Hypothalamus (tissue), 51 donors: Measurements from ENCODE around the gene GALNT9.

ENCODE experiments used
- DNase-seq, 51 donors: peaks; one replicate each; lab custom pipeline; 2025; lab: John Stamatoyannopoulos, UW

GALNT9 gene

DNA sequence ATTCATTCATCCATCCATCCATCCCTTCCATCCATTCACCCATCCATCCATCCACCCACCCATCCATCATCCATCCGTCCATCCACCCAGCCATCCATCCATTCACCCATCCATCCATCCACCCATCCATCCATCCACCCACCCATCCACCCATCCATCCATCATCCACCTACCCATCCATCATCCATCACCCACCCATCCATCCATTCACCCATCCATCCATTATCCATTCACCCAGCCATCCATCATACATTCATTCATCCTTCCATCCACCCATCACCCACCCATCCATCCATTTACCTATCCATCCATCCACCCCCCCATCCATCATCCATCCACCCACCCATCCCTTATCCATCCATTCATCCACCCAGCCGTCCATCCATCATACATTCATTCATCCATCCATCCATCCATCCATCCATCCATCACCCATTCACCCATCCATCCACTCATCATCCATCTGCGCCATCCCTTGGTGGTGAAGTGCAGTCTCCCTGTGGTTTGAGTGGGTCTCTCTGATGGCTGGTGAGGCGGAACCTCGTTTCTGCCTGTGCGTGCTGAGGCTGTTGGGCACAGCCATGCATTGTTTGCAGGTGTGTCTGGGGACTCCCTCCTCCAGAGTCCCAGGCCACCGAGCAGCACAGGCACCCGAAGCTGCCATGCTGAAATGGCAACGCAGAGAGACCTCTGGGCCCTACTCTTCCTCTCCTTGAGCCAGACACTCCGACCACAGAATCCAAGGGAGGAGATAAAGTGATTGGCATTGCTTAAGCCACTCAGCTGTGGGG, 162.4 kb downstream of the GALNT9 start:
- DNase-seq = no peak

DNA sequence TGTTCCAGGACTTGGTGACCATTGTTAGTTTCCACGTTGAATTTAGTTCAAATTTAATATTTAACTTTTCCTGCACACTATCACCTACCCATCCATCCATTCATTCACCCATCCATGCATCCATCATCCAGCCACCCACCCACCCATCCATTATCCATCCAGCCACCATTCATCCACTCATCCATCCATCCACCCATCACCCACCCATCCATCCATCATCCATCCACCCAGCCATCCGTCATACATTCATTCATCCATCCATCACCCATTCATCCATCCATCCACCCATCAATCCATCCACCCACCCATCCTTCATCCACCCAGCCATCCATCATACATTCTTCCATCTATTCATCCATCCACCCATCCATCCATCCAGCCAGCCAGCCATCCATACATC, 163.3 kb downstream of the GALNT9 start:
- no peak for DNase-seq

DNA sequence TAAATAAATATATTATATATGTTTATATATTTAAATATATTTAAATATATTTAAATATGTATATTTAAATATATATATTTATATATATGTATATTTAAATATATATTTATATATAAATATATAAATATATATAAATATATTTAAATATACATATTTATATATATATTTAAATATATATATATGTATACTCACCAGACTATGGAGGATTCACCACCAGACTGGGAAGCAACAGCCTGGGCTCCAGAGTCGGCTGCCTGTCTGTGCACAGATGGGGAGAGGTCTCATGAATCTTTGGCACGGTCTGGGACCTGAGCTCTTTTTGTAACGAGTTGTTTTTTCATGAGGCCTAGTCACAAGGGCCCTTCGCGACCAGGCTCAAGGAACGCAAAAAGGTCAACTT, 163.8 kb downstream of the GALNT9 start:
- no peak for DNase-seq

DNA sequence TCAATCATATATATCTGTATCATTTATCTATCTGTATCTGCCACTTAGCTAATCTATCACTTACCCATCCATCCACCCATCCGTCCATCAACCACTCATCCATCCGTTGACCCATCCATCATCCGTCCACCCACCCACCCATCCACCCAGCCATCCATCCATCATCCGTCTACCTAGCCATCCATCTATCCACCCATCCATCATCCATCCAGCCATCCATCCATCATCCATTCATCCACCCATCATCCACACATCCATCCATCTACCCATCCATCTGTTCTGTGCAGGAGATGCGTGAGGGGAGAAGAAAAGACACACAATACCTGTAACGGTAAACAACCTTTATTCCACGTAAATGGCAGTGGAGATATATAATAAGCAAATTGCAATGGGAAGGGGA, 165.0 kb downstream of the GALNT9 start:
- DNase-seq = no peak

DNA sequence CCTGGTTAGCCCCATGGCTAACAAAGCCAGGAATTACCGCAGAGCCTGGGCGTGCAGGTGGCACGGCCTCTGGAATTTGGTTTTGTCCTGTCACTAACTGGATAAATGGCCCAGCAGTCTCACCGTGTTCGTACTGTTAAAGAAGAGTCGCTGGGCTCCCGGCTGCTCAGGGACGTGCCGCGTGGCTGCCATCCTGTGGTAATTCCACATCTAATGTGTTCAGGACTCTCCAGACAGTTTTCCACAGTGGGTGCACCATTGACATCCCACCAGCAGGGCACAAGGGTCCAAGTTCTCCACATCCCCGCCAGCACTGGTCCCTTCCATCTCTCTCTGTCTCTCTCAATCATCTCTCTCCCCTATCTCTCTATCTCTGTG, 165.5 kb downstream of the GALNT9 start:
- DNase-seq = no peak

DNA sequence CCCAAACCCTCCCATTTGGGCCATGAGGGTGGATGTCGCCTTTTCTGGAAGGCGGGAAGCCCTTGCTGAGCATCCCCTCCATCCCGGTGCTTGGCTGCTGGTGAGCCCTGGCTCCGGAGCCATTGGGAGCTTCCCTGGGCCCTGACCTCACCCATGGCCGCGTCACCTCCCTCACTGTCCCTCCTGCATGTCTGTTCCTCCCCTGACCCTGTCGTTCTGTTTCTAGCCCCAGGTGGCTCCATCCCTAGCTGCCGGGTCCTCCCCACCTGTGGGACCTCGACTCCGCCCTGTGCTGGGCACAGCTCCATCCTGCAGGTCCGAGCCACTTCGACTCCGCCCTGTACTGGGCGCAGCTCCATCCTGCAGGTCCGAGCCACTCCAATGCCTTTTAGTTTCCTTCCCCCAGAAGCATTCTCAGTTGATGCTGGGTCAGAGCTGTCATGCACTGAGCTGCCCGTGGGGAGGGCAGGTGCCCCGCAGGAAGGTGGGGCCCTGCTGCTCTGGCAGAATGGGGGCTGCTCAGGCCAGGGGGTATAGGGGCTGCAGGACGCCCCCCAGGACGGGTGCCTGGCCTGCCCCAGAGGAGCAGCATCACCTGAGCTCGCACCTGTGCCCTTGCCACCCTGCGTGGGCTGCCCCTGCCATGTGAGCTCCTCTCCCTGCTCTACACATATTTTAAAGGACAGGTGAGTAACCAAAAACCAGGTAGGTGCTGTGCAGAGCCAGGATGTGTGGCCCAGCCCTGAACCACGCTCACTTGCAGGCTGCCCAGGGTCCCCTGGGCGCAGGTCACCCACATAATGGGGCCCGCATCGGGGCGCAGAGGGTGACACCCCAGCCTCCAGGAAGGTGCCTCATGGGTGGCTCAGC, 166.1 kb downstream of the GALNT9 start:
- DNase-seq = no peak

- DNase-seq = peak in 27 of 51 donors; percentile 9 to 47 (median 24)
Measured at GRCh38 chr12:132162508-132163031, 166.8 kb downstream of the GALNT9 start.

DNA sequence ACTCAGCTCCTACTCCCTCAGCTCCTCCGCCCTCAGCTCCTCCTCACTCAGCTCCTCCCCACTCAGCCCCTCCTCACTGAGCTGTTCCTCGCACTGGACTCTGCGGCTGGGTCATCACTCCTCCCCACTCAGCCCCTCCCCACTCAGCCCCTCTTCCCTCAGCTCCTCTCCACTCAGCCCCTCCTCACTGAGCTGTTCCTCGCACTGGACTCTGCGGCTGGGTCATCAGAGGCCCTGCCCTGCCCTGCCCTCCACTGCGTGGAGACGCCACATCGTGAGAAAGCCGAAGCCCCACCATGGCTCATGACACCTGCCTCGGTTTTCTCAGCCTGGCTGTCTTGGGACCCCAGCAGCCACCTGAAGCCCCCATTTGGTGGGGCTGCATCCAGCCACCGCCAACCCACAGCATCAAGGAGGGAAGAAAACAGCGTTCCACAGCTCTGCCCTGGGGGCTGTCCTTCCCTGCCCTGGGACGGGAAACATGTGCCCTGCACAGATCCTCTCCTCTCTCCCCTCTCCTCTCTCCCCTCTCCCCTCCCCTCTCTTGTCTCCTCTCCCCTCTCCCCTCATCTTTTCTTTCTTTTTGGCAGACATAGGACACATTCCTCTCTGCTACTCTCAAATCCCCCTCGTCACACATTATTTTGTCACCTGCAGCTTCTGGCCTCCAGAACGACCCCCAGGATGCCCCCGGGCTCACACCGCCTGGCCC, 167.4 kb downstream of the GALNT9 start:
- DNase-seq = no peak

DNA sequence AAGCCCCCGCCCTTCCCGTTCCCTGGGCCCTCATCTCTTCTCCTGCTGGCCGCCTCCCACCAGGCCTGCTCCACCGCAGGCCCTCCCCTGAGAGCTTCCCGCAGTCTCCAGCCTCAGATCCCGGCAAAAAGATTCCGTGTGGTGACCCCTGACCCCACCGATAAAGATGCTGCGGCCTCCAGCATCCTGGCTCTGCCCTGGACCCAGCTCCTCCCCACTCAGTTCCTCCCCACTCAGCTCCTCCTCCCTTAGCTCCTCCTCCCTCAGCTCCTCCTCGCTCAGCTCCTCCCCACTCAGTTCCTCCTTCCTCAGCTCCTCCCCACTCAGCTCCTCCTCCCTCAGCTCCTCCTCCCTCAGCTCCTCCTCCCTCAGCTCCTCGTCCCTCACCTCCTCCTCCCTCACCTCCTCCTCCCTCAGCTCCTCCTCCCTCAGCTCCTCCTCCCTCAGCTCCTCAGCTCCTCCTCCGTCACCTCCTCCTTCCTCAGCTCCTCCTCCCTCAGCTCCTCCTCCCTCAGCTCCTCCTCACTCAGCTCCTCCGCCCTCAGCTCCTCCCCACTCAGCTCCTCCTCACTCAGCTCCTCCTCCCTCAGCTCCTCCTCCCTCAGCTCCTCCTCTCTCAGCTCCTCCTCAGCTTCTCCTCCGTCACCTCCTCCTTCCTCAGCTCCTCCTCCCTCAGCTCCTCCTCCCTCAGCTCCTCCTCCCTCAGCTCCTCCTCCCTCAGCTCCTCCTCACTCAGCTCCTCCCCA, 168.2 kb downstream of the GALNT9 start:
- DNase-seq = no peak

GRCh38 chr12:132160601-132161035, 168.8 kb downstream of the GALNT9 start:
- DNase-seq = no peak

DNA sequence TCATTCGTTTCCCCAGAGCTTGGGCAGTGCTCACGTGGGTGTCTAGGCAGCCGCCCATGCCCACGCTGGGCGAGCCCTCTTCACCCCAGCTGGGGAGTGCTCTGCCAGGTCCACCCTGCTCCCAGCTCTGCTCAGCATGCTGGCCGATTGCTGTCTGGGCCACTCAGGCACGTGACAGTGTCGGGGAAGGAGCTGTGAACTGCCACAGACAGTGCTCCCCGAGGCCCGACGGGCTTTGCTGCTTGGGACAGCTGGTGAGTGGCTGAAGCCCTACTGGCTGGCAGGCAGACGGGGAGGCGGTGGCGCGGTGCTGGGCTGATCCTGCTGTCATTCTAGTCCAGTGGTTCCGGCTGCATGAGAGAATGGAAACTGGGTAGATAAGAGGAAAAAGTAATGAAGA, 169.4 kb downstream of the GALNT9 start:
- no peak for DNase-seq

GRCh38 chr12:132159555-132160003, 169.8 kb downstream of the GALNT9 start:
- DNase-seq = no peak

DNA sequence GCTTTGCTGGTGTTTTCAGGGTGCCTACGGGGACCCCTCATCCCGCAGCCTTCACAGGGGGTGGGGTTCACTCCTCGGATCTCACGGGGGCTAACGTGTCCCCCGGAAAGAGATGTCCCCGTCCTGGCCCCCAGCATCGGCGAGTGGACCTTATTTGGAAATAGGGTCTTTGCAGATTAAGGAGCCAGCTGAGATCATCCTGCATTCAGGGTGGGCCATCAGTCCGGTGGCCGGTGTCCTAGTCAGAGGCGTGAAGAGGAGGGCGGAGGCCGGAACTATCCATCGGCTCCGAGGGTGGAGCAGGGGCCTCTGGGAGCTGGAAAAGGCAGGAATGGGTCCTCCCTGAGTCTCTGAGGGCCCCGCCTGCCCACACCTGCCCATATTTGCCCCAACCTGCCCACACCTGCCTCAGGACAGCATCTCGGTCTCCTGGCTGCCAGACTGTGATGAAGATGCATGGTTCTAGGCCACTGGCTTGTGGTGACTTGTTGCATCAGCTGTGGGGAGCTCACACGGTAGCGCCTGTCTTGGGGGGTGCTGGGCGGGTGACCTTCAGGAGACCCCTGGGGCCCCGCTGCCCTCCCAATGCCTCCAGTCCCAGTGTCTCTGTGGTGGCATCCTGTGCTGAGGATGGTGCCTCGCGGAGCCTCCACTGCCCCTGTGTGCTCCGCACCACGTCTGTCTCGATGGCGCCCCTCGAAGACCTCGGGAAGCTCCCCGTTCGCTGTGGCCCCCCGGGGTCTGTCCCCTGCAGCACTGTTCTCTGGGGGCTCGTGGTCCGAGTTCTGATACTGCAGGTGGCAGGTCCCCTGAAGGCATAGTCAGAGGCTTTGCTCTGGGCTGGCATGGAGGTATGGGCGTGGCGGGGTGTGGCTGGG, 170.5 kb downstream of the GALNT9 start:
- no peak for DNase-seq

GRCh38 chr12:132157733-132158409, 171.5 kb downstream of the GALNT9 start:
- DNase-seq = no peak

- DNase-seq = no peak
Measured at GRCh38 chr12:132156573-132157325, 172.6 kb downstream of the GALNT9 start.

- no peak for DNase-seq
Measured at GRCh38 chr12:132155771-132156572, 173.4 kb downstream of the GALNT9 start.
